GM21619 (cell line): Measurements from ENCODE around the gene NAT10.
"Not testable (repeated sequence)": the region's sequence is repeated elsewhere in the genome, so short reads cannot be mapped to it uniquely, and the experiment has no call there.

ENCODE experiments used
- ATAC-seq: cut with Tn5 transposase; IDR thresholded peaks from one replicate; pipeline ENCODE4 v1.9.1; 2021; ENCODE audit not compliant: unreplicated experiment

The NAT10 gene

DNA sequence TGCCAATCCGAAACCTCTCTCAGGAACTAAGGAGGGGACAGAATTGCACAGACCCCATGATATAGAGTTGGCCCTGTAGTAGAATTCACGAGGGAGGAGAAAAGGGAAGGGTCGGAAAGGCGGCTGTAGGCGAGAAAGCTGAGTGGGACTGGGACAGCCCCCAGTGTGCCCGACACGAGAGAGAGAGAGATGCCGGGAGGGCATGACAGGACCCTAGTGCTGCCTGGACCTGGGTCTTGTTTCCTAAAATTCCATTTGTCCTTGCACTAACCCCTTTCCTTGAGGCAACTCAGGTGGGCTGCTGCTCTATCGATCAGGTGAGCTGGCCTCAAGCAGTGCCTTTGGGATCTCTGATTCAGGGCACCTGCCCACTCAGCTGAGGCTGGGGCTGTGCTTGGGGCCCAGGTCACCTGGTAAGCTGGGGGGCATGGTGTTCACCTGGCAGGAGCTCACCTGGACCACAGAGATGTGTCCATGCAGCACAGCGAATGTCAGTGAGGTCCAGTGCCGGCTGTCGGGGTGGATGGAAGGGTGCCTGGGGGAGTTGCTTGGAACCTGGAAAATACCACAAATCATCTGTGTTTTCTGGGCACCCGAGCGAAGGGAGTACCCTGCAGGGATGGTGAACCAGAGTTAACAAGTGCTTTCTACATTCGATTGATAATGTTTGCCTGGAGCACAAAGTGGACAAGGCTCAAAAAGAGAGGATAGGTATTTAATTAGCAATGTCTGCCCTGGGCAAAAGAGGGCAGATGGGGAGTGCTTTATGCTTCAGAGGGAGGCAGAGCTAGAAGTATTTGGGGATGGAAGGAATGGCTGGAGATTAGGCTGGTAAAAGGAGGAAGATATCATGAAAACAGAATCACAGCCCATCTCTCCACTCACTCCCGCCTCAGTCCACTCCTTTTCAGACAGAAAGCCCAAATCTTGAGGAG is 61.6 kb downstream of the NAT10 start:
- ATAC-seq = no peak

DNA sequence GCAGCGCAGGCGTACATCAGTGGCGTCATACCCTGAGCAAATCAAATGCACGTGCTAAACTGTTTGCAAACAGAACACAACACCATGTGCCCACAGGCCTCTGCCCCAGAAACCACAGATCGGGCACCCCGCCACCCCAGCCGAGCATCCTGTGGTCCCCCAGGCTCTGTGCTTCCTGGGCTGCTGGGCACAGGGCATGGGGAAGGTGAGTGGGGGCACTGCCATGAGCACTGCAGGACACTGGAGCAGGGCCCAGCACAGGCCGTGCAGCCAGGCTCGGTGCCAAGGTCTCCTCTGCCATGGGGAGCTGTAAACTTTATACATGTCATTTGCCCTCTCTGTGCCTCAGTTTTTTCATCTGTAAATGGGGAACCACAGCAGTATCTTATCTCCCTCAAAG is 62.5 kb downstream of the NAT10 start:
- ATAC-seq = no peak

DNA sequence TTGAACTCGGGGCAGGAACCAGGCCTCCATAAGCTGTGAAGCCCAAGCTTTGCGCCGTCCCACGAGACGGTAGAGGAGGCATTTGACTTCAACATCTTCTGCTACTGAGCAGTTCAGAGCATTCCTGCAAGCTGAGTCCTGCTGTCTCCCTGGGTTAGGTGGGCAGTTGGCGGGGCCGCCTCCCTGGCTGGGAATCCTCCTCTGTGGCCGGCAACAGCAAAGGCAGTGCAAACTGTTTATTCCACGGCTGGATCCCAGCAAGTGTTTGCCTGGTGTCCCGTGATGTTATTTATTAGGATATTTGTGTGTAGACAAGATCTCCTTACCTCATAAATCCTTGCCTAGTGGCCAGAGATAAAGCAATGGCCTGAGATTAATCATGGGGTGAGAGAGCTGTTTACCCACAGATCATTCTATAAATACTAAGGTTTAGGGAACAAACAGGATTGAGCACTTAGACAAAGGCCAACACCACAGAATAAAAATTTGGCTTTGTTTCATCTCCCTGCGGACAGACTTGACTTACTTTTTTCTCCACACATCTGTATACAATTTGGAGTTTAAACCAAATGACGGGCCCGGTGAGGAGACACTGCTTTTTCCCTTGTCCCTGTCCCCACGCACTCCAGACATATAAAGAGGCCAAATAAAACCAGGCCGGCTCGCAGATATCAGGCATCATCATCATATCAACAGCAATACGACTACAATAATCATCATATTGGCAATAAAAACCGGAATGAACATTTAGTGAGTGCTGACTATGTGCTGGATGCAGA is 63.4 kb downstream of the NAT10 start:
- no peak for ATAC-seq

DNA sequence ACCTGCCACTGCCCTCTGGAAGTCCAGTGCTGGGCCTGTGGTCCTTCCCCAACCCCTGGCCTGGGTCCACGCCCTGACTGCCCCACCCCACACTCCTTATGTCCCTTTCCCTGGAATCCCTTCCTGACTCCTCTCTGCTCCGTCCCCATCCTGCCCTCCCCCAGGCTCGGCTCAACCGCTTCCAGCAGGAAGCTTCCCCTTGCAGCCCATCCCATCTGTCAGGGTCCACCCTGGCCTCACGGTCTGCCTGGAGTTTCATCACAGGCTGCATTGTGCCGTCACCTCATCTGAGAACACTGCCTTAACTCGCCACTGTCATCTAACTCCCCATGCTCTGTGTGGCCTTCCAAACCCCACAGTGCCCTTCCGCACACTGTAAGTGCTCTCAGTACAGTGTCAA is 64.3 kb downstream of the NAT10 start:
- ATAC-seq = no peak

DNA sequence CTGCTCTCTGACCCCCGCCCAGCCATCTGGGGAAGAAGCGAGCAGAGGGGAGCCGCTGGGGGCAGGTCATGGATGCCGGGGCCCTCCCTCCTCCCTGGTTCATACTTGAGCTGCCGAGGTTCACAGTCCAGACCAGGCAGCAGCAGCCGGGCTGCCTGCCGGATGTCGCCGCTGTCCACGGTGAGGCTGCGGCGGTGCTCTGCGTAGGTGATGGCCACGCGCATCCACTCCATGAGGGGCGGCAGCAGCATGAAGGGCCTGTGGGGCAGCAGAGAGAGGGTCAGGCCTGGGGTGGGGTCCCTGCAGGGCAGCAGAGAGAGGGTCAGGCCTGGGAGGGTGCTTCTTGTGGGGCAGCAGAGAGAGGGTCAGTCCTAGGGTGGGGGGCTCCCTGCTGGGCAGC is 67.6 kb downstream of the NAT10 start:
- ATAC-seq = no peak

DNA sequence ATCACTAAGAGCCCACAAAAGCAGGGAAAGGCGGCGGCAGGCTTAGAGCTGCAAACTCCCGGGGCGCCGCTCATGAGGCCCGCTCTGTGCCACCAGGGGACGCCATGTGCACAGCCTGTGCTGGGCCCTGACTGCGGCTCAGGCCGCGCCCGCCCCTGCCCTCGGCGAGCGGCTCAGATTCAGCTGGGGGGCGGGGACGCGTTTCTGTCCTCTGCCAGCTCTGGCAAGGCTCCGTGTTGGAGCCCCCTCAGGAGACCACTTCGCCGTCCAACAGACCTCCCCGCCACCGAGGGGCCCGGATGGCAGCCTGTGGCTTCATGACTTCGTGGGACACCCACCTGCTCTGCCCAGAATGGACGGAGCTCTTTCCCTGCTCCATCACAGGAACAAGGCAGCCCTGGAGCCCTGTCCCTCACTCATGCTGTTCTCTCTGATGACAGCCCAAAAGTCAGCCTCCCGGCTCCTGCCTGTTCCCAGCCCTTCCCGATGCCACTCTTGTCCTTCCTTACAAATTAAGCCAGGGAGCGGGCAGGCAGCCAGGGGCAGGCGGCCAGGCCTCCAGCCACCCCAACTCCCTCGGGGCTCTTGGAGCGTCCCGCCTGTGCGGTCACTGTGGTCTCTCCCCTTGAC is 69.1 kb downstream of the NAT10 start:
- peak; percentile 79 for ATAC-seq

DNA sequence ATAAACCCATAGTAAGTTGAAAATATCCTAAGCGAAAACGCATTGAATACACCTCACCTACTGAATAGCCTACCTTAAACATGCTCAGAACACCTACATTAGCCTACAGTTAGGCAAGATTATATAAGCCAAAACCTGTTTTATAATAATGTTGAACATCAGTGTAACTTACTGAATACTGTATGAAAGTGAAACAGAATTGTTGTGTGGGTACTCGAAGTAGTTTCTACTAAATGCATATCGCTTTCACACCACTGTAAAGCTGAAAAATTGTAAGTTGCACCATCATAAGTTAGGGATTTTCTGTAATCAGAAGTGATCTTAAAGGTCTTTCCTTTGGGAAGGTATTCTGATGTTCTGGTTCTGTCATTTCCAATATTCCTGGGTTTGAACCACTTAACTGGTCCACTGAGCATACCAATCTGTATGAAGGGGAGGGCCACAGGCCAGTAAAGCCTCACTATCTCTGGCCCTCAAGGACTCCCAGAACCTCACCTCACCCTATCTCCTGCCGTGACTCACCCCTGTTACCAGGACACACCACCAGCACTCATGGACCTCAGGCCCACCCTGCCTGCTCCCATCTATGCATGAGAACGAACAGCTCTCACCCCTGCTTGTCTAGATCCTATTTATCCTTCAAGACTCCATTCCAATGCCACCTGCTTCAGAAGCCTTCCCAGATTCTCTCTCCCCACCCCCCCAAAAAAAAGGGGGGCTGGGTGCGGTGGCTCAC is 70.0 kb downstream of the NAT10 start:
- ATAC-seq = peak; percentile 37

DNA sequence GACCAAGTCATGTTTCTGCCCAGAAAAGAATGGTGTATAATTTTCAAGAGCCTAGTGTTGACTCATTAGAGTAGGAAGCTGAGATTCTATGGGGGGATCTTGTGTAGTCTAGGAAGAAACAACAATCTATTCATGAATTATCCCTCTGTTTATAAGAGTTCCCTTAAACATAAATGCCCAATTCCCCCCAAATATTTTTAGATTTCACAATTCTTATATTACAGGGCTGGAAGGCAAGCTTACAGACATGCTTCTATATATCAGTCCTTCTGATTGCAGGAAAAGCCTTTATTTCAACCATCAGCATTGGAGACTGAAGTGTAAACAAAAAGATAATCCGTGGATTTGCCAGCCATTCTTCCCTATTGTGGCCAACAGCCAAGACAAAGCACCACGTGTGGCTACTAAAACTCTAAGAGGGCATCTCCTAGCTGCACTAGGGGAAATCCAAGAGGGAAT is 71.4 kb downstream of the NAT10 start:
- ATAC-seq = no peak

DNA sequence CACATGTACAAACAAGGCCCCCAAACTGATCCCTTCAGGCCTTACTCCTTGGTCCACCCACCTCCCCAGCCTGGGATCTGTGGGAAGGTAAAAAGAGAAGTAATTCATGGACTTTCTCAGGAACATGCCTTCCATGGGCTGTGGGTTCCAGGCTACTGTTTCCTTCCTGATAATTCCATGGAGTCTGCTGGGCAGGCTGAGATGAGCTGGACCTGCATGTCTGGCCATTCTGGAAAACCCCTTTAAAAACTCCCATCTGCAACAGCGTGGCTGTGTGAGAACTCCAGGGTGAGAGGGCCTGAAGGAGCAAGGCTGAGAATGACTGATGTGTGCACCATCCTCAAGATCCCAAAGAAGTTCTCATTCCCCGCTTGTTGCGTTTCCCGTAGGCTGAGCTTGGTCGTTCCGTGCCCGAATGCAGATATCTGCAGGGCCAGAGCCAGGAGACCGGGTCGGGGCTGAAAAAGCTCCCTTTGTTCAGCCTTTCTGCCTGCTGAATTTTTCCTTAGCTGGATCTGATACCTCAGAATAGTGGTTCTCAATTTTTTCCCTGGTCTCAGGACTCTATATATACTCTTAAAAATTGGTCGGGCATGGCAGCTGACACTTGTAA is 72.9 kb downstream of the NAT10 start:
- no peak for ATAC-seq

DNA sequence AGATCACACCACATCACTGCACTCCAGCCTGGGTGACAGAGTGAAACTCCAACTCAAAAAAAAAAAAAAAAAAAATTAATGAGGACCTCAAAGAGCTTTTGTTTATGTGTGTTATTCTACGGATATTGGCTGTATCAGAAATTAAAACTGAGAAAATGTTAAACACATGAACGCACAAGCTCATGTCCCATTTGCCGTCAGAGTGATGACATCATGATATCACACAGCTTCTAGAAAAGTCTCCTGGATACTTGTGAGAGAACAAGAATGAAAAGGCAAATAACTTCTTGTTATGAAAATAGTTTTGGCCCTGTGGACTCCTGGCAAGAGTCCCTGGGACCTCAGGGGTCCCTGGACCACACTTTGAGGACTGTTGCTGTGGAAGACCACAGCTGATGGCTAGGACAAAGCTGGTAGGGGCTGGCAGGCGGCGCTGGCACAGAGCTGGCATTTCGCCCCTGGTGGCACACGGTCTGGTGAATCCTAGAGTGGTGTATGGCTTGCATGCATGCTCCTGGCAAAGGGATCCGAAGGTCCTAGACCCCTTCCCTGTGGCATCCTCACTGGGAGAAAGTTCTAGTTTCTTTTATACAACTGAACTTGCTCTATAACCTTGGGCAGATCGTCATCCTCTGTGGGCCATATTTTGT is 73.7 kb downstream of the NAT10 start:
- ATAC-seq = no peak

DNA sequence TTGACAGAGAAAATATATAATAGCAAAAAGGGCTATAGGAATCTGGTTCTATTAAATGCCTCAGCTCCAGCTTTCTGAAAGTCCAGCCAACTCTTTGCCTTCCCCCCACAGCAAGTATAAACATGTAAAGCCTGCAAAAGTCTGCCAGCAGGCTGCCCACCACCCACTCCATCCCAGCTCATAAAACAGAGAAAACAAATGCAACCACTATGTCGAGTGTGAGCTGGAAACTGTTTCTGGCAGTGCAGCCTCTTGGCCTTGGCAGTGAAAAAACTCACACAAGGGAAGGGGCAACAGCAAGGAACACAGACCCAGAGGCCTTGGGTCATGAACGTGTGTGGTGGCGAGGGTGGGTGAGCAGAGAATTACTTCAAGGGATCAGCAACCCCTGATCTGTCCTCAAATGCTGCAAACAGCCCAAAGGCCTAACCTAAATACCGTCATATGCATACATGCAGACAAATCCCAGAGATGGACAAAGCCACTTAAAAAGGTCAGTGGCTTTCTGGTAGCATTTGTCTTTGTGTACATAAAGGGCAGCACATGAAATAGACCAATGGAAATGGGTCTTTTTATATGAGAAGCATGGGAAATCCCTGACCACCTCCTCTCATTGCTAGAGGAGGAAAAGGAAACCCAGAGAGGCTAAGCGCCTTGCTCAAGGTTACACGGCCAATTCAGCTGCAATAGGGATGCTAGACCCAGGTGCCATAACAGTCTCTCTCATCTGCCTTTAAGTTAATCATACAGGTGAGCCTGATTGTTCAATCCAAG is 74.8 kb downstream of the NAT10 start:
- no peak for ATAC-seq

DNA sequence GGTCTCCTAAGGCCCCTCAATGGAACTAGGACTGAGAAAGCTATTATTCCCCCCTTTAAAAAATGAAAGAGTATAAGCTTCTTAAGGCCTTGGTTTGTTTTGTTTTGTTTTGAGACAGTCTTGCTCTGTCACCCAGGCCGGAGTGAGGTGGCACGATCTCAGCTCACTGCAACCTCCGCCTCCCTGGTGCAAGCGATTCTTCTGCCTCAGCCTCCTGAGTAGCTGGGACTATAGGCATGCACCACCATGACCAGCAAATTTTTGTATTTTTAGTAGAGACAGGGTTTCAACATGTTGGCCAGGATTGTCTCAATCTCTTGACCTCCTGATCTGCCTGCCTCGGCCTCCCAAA is 75.4 kb downstream of the NAT10 start:
- not testable (repeated sequence) for ATAC-seq

DNA sequence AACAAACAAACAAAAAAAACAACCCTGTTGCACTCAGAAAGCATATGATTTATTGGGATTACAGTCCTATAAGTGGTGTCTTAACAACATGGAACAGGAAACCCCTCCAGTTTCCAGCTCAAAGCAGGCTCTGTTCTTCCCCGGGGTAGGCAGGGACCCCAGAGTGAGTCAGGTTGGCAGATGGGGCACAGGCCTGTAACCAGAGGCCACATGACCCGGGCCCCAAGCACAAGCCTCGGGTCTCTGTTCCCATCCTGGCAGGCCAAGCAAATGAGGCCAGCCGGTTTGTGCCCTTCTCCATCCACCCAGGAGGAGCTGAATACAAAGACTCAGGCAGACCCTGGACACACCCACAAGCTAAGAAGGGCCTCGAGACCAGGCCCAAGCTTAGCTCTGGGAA is 75.8 kb downstream of the NAT10 start:
- no peak for ATAC-seq

DNA sequence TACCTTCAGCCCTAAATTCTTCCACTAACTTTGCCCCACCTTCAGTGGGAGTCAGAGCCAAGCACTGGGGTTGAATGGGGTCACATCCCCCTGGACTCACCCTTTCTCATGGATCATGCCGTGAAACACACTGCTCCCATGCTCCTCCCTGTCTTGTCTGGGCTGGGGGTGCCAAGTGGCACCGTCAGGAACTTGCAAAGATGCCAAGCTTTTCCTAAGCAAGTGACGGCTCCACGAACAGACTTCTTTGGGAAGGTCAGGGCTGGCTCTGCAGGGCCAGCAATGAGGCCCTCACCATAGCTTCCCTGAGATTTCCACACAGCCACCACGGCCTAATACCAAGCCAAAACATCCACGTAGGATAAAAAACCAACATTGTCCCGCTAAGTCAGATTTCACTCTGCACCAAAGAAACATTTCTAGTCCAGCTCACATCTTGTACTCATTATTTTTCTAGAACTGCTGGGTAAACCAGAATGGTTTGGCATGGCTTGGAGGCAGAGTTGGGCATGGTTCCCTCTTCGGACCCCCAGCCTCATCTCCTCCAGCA is 76.5 kb downstream of the NAT10 start:
- ATAC-seq = no peak

DNA sequence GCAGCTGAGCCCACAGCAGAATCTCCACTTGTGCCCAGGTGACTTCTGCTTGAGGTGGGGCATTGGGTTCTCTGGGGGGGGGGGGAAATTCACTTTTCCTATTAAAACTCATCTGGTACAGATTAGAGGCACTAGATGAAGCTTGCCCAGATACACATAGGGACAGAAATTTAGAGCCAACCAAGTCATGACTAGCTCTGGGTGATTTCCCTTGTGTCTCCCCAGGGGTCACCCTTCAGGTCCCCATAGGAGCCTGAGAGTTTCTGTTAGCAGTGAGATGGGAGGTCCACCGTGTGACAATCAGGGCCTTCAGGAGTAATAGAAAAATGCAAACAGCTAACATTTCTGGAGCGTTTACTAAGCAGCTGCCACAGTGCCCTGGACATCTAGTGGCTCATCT is 77.0 kb downstream of the NAT10 start:
- ATAC-seq = no peak

DNA sequence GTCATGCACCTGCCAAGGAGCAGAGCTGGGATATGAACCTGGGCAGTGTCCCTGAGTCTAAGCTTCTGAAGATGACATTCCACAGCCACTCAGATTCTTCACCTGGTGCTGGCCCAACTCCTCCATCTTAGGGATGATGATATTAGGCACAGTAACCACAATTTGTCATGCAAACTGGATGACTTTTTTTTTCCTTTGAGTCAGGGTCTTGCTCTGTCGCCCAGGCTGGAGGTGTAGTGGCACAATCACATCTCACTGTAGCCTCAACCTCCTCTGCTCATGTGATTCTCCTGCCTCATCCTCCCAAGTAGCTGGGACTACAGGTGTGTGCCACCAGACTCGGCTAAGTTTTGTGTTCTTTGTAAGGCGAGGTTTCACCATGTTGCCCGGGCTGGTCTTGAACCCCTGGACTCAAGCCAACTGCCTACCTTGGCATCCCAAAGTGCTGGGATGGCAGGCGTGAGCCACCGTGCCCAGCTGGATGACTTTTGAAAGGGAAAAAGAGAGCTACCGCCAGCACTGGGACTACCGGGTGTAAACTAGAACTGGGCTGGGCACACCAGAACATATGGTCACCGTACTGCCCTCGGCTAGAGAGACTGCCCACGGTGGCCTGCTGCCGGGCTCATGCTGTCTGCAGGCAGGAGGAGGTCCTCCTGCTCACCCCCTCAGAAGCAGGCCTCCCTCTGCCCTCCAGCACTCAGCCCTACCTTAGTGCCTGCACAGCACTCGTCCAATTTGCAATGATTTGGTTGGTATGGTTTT is 77.7 kb downstream of the NAT10 start:
- no peak for ATAC-seq

DNA sequence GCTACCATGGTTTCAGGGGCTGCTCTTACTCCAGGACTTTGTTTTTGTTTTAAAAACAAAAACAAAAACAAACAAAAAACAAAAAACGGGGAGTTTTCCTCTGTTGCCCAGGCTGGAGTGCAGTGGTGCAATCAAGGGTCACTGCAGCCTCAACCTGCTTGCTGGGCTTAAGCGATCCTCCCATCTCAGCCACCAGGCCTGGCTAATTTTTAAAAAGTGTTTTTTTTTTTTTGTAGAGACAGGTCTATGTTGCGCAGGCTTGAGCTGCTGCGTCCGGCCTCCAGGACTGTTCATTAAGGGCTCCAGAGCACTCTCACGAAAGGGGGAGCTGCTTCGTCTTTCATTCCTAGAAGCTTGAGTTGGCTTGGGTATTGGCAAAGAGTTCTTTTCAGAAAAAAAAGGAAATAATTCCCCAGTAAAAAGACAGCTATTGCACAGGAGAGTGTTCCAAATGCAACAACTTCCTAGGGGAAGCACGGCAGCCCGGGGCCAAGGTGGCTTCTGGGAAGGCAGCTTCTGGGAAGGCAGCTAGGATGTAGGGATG is 78.5 kb downstream of the NAT10 start:
- ATAC-seq = no peak

DNA sequence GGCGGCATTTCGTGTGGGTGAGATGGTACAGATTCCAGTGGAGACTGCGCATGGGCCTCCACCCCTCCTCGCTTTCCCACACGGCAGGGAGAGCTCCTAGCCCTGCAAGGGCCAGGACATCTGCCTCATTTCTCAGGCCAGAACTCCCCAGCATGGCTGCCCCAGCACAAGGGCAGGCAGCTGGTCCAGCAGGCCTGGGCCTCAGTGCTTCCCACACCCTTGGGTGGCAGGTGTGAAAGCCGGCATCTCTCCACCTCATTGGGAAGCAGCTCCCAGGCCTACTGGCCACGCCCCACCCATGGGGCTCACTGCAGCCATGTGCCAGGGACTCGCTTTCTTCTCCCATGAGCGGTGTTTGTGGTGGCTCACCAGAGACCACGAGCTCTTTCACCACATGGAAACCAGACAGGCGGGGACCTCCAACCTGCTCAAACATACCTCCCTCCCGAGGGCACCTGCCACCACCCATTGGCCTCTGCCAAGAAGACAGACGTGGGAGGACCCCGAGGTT is 79.1 kb downstream of the NAT10 start:
- ATAC-seq = no peak
